Activated naive CD4-positive, alpha-beta T cell treated with anti-CD3 and anti-CD28 coated beads, Interleukin-2, amount 50 U/mL, for 72 hours (primary cell): ENCODE measurements around the gene PCID2. TPM values are rescaled to one million over a fixed set of nuclear protein-coding genes. Genes with fewer than 3 reads are reported as not detected.

Source experiments
- ATAC-seq, 2 donors: fragments of 150-1000 bp; cut with Tn5 transposase; 2 replicates each; pipeline ENCODE4 v1.10.0; 2021; ENCODE audit warnings: mild to moderate bottlenecking in 2 of 2, moderate library complexity in 2 of 2
- DNase-seq, 2 donors: peaks; one replicate each; pipeline ENCODE4 v3.0.0; 2021 to 2022; ENCODE audit warnings: low spot score in 2 of 2
- H3K27ac Mint-ChIP-seq, 2 donors: one replicate each; pipeline ENCODE4 v1.8.0; 2022; ENCODE audit warnings: mild to moderate bottlenecking in 2 of 2, mixed read lengths in 2 of 2
- H3K36me3 Mint-ChIP-seq, 2 donors: one replicate each; pipeline ENCODE4 v1.8.0; 2022; ENCODE audit warnings: mixed read lengths in 2 of 2
- H3K9me3 Mint-ChIP-seq, 2 donors: one replicate each; pipeline ENCODE4 v1.8.0; 2022; ENCODE audit warnings: mixed read lengths in 2 of 2
- total RNA-seq, 2 donors: library from RNA; stranded (reverse); gene quantifications; one replicate each; pipeline ENCODE4 v1.2.3, GENCODE V29; 2022

PCID2 gene
- total RNA-seq, 2 donors from 2014 or later, result 39.9 to 71.3 TPM

DNA sequence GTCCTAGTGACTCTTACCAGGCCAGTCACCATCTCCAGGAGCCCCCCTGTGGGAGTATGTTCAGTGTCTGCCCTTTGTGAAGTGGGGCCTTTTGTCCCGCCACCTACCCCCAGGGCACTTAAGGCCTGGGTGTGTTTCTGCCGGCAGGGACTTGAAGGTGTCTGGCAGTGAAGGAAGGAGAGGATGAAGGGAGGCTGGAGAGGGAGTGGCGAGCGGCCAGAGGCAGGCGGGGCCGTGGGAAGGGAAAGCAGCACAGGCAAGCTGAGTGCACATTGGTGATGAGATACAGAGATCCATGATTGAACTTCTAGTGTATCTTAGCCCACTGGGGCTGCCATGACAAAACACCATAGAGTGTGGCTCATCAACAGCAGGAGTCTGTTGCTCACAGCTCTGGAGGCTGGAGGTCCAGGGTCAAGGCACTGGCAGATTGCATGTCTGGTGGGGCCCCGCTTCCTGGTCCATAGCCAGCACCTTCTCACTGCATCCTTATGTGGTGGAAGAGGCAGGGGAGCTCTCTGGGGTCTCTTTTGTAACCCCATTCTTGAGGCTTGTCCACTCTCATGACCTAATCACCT is 18.5 kb upstream of the PCID2 start:
- no peaks in the 10 kb centered on the region for H3K9me3 Mint-ChIP-seq
- ATAC-seq, result no peak
- DNase-seq, result no peak
- H3K27ac Mint-ChIP-seq, result peak overlapping the region in 1 of 2 donors; percentile 92
- H3K36me3 Mint-ChIP-seq, result peaks cover 13 to 29% of the 10 kb centered on the region in 2 donors

DNA sequence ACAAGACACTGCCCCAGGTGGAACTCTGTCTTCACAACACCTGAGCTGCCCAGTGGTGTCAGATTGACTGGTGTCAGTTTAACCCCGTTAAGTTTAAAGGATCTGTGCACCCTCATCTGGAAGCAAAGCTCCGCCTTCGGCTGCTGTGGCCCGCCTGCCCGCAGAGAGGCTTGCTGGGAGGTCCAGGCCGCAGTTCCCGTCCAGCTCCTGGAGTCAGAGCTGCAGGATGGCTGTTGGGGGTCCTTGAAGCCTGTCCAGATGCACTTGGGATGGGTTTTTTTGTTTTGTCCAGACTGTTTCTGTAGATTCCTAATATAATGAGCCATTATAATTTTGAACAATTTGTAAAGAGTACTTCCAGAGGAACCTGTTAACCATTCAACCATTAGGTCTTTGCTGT is 17.0 kb upstream of the PCID2 start:
- H3K36me3 Mint-ChIP-seq, result peaks cover 13 to 32% of the 10 kb centered on the region in 2 donors
- no peak overlapping the region for H3K27ac Mint-ChIP-seq
- DNase-seq (no peak), ATAC-seq (no peak)
- H3K9me3 Mint-ChIP-seq, result no peaks in the 10 kb centered on the region

DNA sequence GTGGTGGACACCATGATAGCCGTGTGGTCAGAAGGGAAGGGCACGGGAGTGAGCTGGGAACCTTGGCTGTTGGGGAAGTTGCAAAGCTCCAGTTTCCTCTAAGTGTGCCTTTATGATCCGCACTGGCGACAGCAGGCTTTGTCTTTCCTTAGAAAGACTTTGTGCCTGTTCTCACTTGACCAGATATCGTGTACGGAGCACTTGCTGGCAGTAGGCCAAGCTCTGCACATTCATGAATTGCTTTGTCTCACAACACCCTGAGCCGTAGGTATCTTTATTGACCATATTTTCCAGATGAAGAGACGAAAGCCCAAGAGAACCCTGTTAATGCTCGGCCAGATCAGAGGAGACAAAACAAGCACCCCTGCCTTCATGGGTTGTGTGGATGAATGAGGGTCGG is 16.0 kb upstream of the PCID2 start:
- no peak for DNase-seq
- Mint-ChIP-seq H3K36me3 (peaks cover 9 to 24% of the 10 kb centered on the region in 2 donors), H3K9me3 (no peaks in the 10 kb centered on the region), H3K27ac (peak overlapping the region in 1 of 2 donors; percentile 29)
- ATAC-seq, result no peak

DNA sequence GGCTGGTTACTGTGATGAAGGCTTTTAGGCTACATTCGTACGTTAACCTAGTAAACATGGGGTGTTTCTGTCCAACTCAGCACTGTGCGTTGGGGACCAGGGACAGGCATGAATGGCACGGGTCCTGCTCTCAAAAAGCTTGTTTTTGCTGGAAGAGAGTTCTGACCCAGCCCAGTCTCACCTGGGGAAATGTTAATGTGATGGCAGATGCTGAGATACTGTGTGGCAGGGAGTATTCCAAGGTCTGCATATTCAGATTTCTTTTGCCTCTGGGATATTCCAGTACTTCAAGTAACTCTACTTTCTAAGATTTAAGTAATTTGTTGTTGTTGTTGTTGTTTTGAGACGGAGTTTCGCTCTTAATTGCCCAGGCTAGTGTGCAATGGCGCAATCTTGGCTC is 14.6 kb upstream of the PCID2 start:
- H3K27ac Mint-ChIP-seq, result peak overlapping the region in 1 of 2 donors; percentile 6
- peaks cover 7 to 24% of the 10 kb centered on the region in 2 donors for H3K36me3 Mint-ChIP-seq
- ATAC-seq (no peak), DNase-seq (no peak)
- H3K9me3 Mint-ChIP-seq, result no peaks in the 10 kb centered on the region

DNA sequence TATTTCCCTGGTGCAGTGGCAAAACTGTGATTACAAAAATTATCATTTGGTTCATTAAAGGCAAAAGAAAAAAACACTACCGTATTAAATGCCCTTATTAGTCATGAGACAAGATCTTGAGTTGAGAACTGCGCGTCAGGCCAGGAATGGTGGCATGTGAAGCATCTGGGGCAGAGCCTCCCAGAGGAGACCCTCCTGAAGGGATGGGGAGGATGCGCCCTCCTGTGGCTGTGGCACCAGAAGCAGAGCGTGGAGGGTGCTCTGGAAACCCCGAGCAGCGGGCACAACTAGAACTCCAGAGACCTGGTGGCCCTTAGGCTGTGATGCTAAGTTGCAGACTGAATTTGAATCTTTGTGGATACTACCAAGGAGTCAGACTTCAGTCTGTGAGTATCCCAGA is 12.4 kb upstream of the PCID2 start:
- peak; percentile 22 to 41 for ATAC-seq
- H3K9me3 Mint-ChIP-seq, result no peaks in the 10 kb centered on the region
- no peak for DNase-seq
- H3K36me3 Mint-ChIP-seq, result peaks cover 5 to 15% of the 10 kb centered on the region in 2 donors
- H3K27ac Mint-ChIP-seq, result peak overlapping the region; percentile 39 to 62

DNA sequence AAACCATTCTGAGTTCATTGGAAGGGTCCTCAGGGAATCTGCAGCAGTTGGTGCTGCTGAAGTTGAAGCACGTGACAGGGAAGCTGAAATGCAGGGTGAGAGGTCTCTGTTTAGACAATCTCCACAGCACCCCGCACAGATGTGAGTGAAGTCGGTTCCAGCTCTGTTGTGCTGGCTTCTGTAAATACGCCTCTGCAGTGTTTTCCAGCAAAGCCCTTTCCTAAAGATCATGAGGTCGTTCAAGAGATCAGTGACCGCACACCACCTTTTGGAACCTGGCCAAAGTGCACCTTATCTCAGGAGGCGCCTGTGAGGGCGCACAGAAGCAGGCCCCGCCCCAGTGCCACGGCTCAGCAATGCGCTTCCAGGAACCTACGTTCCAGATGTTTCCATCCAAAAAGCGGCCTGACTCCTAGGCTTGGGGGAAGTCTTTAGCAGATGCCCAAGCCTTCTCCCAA is 11.7 kb upstream of the PCID2 start:
- Mint-ChIP-seq H3K27ac (peak overlapping the region; percentile 39 to 66), H3K9me3 (no peaks in the 10 kb centered on the region), H3K36me3 (peaks cover 5 to 15% of the 10 kb centered on the region in 2 donors)
- DNase-seq (no peak), ATAC-seq (no peak)

DNA sequence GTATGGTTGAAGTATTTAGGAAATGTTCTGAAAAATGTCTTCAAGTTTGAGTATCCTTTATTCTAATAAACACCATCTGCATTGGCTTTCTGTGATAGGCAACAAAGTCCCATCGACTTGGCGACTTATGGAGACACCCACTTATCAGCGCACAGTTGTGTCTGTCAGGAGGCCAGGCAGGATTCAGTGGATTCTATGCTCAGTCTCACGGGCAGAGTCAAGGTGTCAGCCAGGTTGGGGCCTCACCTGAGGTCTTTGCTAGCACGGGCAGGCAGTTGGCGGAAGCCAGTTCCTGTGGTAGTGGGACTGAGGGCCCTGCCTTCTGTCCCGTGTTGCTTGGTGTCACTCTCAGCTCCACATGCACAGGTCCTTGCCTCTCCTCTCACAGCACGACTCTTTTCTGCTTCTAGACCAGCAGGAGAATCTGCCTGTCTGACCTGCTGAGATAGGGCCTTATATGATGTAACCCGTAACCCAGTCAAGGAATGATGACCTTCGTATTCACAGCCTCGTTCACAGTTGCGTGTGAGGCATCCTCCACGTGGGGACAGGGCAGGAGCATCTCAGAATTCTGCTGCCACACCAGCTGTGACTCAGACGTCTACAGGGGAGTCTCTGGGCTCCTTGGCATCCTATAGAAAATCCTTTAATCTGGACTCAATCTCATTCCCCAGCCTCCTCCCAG is 10.9 kb upstream of the PCID2 start:
- ATAC-seq, result no peak
- Mint-ChIP-seq H3K9me3 (no peaks in the 10 kb centered on the region), H3K36me3 (peaks cover 1 to 11% of the 10 kb centered on the region in 2 donors), H3K27ac (peak overlapping the region in 1 of 2 donors; percentile 39)
- DNase-seq, result no peak

DNA sequence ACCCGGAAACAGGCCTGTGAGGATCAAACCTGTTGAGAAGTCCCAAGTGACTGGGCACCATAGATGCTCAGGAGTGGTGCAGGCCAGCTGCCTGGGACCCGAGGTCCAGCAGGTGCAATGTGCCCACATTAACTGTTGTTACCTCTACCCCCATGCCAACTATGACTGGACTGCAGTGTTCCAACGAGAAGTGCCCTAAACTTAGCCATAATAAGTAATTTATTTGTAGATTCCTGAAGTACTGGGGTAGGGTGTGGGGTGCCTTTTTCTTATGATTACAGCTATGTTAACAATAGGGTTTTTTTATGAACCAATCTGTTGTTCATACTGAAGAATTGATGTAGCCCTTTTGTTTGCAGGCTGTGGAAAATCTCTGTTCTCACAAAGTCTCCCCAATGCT is 10.1 kb upstream of the PCID2 start:
- no peaks in the 10 kb centered on the region for H3K9me3 Mint-ChIP-seq
- ATAC-seq, result no peak
- H3K27ac Mint-ChIP-seq, result peak overlapping the region in 1 of 2 donors; percentile 69
- DNase-seq, result no peak
- H3K36me3 Mint-ChIP-seq, result peaks cover 0 to 9% of the 10 kb centered on the region in 2 donors

DNA sequence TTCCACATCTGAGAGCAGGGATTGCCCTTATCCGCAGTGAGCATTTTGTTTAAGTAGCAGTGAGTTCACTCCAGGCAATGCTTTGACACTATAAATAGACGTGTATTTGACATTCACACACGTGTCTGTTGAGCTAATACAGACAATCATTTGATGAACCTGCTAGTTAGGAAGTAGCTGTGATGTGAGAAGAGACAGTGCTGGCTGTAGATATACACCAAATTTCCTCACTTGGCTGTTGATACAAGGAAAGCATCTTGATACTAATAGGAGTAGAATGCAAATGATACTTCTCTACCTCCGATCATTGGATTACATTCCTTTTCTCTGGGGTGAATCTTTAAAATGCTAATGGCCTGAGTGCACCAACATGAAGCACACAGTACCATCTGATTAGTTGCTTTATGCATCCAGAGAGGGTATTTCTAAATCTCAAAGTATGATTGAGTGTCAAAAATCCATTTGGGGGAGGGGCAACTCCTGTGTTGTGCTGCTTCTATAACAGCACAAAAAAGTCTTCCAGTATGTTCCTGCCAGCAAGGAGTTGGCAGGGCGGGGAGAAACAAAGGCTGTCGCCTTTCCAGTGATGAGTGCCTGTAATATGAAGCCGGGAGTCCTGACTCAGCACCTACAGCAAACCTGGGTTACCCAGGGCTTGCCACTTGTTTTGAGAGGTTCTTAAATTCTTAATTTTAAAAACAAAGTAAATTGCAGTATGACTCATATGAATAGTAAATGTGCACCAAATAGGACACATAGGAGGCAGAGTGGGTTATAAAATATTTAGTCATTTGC is 8.0 kb upstream of the PCID2 start:
- no peaks in the 10 kb centered on the region for H3K9me3 Mint-ChIP-seq
- peak in 1 of 2 donors; percentile 48 for ATAC-seq
- DNase-seq, result no peak
- H3K27ac Mint-ChIP-seq, result no peak overlapping the region
- H3K36me3 Mint-ChIP-seq, result peaks cover 6 to 9% of the 10 kb centered on the region in 2 donors

DNA sequence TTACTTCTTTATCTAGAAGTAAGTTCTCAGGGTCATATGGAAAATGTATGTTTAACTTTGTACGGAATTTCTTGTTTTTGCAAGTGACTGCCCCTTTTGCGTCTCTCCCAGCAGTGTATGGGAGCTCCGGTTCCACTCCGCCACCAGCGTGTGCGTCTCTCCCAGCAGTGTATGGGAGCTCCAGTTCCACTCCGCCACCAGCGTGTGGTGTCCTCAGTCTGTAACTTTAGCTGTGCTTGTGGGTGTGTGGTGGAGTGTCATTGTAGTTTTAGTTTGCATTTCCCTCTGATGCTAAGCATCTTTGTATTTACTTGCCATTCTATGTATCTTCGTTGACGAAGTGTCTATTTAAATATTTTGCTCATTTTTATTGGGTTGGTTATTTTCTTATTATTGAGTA is 3.3 kb upstream of the PCID2 start:
- no peak overlapping the region for H3K27ac Mint-ChIP-seq
- ATAC-seq (no peak), DNase-seq (peak in 1 of 2 donors; percentile 27)
- H3K9me3 Mint-ChIP-seq, result no peaks in the 10 kb centered on the region
- peaks cover 18 to 20% of the 10 kb centered on the region in 2 donors for H3K36me3 Mint-ChIP-seq

DNA sequence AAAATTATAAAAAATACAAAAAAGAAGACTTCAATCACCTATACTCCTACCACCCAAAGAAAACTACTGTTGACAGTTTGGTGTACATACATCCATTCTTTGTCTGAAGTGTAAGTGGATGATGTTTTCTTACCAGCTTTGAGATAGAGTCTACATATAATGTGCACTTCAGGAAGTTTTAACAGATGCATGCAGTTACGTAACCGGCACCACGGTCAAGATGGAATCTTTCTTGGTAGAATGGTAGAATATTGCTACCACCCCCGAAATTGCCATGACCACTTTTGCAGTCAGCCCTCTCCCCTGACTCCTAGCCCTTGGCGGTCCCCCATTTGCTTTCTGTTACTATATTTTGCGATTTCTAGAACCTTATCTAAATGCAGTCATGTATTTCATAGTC is 2.4 kb upstream of the PCID2 start:
- H3K36me3 Mint-ChIP-seq, result peaks cover 19 to 29% of the 10 kb centered on the region in 2 donors
- no peak overlapping the region for H3K27ac Mint-ChIP-seq
- no peaks in the 10 kb centered on the region for H3K9me3 Mint-ChIP-seq
- DNase-seq (no peak), ATAC-seq (no peak)

DNA sequence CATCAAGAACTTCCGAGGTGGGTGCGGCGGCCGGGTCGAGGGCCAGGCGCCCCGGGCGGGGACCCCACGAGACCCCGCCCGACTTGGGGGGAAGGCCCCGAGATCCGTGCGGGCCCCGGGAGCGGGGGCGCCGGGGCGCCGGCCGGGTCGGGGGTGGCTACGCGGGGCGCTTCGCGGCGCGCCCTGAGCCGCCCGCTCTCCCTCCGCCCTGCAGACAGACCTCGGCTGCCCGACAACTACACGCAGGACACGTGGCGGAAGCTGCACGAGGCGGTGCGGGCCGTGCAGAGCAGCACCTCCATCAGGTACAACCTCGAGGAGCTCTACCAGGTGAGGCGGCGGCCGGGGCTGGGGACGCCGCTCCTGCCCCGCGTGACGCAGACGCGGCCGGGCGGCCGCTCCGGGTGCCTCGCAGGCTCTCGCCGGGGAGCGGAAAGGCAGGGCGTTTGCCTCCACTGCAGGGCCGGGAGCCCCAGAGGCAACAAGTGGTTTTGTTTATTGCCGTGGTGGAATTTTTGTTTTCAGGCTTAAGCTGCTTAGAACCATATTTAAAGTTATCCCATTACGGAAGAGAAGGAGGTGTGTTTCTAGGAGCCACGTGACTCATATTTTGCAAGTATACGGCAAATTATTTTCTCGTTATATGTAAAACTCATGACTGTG is 1.4 kb upstream of the PCID2 start:
- Mint-ChIP-seq H3K9me3 (no peaks in the 10 kb centered on the region), H3K36me3 (peaks cover 19 to 35% of the 10 kb centered on the region in 2 donors), H3K27ac (peak overlapping the region; percentile 45 to 84)
- DNase-seq (peak; percentile 65 to 73), ATAC-seq (peak; percentile 48 to 58)

DNA sequence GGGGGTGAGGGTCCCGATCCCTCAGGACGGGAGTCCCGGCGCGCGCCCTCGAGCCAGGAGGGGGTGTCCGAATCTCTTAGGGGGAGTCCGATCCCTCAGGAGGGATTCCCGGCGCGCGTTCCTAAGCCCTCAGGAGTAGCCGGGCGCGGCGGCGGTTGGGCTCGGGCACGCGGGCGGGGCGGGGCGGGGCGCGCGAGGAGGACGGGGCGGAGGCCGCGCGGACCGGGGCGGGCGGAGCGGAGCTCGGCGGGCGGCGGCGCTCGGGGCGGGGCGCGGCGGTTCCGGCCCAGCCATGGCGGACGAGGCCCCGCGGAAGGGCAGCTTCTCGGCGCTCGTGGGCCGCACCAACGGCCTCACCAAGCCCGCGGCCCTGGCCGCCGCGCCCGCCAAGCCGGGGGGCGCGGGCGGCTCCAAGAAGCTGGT is 878 bp upstream of the PCID2 start, which contains the start of gene CUL4A:
Gene CUL4A (plus strand): TSS at position 278 of the 423 bp plus-strand sequence. CDS start 15 bp downstream, at position 293.
- peak; percentile 64 to 67 for ATAC-seq
- Mint-ChIP-seq H3K36me3 (peaks cover 19 to 35% of the 10 kb centered on the region in 2 donors), H3K9me3 (no peaks in the 10 kb centered on the region), H3K27ac (peak within 1 kb of the TSS; percentile 84 to 92)
- peak in 1 of 2 donors; percentile 68 for DNase-seq

DNA sequence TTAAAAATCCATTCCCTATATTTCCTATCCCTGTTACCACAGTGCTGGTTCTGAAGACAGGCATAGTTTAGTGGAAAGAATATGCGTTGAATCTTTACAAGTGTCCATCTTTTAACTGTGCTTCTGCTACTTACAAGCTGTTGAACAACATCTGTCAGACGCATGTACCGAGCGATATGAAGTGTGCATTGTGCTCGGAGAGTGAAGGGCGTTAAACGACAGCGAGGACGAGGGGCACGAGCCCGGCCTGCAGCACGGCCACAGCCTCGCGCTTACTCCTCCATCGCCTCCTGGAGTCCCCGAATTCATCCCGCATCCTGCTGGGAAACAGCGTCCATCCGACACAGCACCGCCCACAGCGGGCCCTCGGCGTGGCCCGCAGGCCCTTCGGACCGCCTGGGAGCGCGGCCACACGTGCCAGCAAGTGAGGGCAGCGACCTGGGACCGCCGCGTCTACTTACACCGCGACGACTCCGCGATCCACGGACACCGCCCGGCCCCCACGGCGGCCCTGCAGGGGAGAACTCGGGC is 514 bp downstream of the PCID2 start:
- DNase-seq, result no peak
- H3K27ac Mint-ChIP-seq, result peak overlapping the region; percentile 84 to 92

DNA sequence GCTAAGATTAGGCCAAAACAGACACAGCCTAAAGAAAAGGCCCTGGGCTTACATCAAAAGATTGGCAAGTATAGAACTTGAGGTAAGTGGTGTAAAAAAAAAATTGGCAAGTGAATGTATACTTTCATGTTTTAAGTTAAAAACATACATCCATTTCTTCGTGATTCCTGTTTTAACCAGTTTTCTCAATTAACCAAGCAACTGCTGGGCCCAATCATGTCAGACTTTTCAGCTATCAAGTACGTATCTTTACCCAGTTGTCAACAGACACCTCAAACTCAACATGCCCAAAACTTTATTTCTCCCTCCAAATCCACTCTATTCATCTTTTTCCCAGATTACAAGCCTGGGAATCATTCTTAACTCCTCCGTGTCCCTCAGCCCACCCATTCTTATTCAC is 1.0 kb downstream of the PCID2 start:
- no peaks in the 10 kb centered on the region for H3K9me3 Mint-ChIP-seq

More for the DNA sequence above, 514 bp downstream of the PCID2 start:
- Mint-ChIP-seq H3K9me3 (no peaks in the 10 kb centered on the region), H3K36me3 (peaks cover 19 to 35% of the 10 kb centered on the region in 2 donors)
- ATAC-seq, result peak in 1 of 2 donors; percentile 32

DNA sequence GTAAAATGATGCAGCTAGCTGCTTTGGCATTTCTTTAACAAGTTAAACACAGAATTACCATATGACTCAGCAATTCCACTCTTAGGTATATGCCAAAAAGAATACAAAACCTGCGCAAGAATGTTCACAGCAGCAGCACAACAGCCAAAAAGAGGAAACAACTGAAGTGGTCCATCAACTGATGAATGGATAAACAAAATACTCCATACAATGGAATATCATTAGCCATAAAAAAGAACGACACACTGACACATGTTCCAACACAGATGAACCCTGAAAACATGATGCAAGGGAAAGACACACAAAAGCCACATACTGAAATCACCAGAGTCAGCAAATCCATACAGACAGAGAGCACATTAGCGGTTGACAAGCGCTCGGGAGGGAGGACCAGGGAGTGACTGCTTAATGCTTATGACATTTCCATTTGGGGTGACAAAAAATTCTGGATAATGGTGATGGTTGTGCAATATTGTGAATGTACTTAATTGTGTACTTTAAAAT is 3.0 kb downstream of the PCID2 start:
- Mint-ChIP-seq H3K27ac (peak overlapping the region; percentile 20 to 41), H3K36me3 (peaks cover 14 to 25% of the 10 kb centered on the region in 2 donors), H3K9me3 (no peaks in the 10 kb centered on the region)
- ATAC-seq (no peak), DNase-seq (no peak)

More for the DNA sequence above, 1.0 kb downstream of the PCID2 start:
- DNase-seq, result no peak
- Mint-ChIP-seq H3K27ac (peak overlapping the region; percentile 84 to 92), H3K36me3 (peaks cover 19 to 35% of the 10 kb centered on the region in 2 donors)
- ATAC-seq, result no peak
